AG04449 (cell line): ENCODE results near the gene AFF3.

Experiments used
- CTCF ChIA-PET: fragments of 350-600 bp; formaldehyde crosslinking; extraction: SDS; loops from one replicate; lab custom pipeline; 2021; ENCODE audit warnings: antibody characterized with exemption; lab: Yijun Ruan, JAX
- POLR2A ChIA-PET: fragments of 400-600, 350-600 bp; formaldehyde crosslinking; extraction: SDS; loops from one replicate; lab custom pipeline; 2020; ENCODE audit warnings: antibody characterized with exemption, inconsistent platforms; lab: Yijun Ruan, JAX
- DNase-seq: peaks from one replicate; pipeline ENCODE4 v3.0.0-alpha.2; 2010; ENCODE audit warnings: low read depth, low spot score
- H3K4me3 ChIP-seq: 2 replicates; pipeline ENCODE4 v1.5.1; 2011; ENCODE audit warnings: low read depth, mild to moderate bottlenecking, control low read depth, low read length
- CTCF ChIP-seq: IDR thresholded peaks from one replicate; pipeline ENCODE4 v1.5.1; 2011; ENCODE audit warnings: mild to moderate bottlenecking, moderate library complexity, low read length, control low read depth, inconsistent platforms; ENCODE audit not compliant: insufficient read depth; ENCODE audit errors: missing control alignments

Gene AFF3

DNA sequence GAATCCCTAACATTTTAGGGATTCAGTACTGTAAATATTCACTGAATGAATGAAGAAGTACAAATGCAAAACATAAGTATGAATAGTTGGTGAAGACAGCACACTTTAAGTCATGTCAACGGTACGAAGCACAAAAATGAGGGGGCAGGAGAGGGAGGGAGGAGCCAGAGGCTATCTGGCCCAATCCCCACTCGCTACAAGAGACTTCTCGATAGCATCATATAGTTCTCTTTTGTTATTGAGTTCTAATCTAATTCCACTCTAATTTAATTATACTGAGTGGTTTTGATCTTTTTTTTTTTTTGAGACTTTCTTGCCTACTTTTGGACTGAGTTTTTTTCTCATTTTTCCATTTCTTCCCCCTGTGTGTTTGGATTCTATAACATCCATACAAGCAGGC lies 500.4 kb downstream of the AFF3 start:
- CTCF ChIA-PET, result interaction anchor here (1.8 kb wide), 1 partner anchor 9 kb away, joined by 4 read pairs; no protein-coding TSS in a partner anchor
- no peak overlapping the region for H3K4me3 ChIP-seq
- POLR2A ChIA-PET, result no interaction called here
- DNase-seq, result no peak
- no peak for TF ChIP-seq CTCF

DNA sequence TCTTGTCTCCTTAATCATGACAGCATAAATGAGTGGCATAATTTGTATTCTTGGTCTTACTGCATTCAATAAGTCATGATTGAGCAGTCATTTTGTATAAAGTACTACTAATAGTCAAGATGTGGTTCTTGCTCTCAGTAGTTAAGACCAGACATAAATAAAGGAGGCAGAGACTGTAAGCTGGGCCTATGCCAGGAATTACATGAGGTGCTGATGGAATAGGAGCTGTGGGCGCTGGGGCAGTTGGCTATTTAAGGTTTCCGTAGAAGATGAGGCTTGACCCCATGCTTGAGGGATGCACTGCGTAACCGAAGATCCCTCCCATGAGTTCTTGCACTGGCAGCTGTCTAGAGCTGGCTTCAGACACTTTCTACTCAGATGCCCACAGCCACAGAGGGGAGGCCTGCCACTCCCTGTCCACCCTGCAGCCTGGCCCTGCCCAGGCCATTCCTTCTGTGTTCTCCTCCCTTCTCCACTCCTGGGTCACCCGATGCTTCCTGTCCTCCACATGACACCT lies 501.7 kb downstream of the AFF3 start:
- TF ChIP-seq CTCF, result no peak
- no peak overlapping the region for H3K4me3 ChIP-seq
- ChIA-PET POLR2A (no interaction called here), CTCF (interaction anchor here (1.3 to 1.8 kb wide), 2 partner anchors 8 to 15 kb away, joined by 3 to 4 read pairs; no protein-coding TSS in a partner anchor)
- DNase-seq, result no peak

DNA sequence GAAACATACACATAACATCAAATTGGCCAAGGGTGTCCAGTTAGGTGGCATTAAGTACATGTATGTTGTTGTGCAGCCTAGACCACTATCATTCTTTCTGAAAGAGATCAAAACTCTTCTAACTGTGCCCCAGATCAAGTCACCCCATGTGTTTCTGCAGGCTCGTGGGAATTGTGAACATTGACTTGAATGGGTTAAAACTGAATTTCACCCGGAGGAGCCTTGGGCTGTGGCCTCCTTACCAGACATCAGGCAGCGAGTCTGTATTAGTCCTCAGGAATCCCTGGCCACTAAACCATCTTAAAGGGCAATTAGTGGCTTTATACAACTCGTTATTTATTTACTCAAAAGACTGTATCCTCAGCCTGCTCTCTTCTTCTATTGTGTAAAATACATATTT lies 503.6 kb downstream of the AFF3 start:
- DNase-seq, result no peak
- ChIA-PET POLR2A (no interaction called here), CTCF (no interaction called here)
- no peak overlapping the region for H3K4me3 ChIP-seq
- TF ChIP-seq CTCF, result no peak

DNA sequence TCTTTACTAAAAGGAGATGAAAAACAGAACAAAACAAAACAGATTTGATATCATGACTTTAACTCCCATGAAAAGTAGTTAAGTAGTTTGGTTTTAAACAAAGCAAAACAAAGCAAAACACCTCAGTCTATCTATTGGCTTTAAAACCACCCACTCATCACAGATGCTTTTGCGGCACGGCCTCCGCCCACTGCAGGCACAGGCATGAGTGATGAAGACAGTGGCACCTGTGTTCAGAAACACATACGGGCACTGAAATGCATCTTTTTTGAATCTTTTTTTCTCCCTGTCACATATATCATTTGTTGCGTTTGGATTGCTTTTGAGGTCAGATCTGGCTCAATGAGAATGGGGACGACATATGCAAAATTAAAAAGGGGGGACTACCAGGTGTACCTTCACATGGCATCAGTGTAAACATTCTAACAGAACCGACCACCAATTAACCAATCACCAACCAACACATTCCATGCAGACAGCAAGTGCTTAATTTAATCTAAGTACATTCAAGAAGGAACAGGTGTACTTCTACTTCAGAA lies 505.2 kb downstream of the AFF3 start:
- POLR2A ChIA-PET, result no interaction called here
- TF ChIP-seq CTCF, result no peak
- CTCF ChIA-PET, result no interaction called here
- DNase-seq, result no peak
- H3K4me3 ChIP-seq, result no peak overlapping the region

DNA sequence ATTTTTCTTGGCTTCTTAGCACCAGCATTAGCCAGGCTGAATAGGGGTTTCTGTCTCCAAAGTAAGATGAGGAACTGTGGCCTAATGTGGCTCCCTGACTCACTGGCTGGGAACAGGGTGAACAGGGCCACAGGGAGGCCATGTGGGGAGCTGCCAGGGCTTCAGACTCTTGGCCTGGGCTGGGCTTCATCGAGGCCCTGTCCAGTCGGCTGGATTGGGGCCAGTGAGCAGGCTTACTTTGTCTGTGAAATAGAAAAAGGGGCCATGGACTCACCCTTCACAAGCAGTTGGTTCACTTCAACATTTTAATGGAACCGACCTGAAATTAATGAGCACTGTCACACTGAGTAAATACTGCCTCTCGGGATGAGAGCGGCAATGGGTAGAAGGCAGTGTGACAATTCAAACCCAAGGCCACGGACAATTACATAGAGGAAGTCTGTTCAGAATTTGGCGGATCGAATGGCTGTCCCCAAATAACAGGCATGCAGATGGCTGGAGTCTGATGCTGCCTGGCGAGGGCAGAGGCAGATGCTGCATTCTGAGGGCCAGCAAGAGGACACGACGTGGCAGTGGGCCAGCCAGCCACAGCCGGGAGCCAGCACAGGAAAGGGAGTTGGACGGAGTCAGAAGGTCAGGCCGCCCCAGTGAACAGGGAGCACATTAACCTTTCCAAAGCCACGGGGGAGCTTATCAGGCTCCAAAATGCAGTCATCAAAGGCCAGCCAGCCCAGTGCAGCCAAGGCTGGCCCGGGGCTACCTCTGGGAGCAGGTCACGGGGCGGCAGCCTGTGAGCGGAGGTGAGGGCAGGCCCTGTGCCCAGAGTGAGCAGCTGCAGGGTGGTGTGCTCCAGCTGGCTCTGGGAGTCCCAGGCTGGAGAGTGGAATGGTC lies 506.0 kb downstream of the AFF3 start:
- ChIA-PET CTCF (no interaction called here), POLR2A (no interaction called here)
- H3K4me3 ChIP-seq, result no peak overlapping the region
- DNase-seq, result no peak
- no peak for TF ChIP-seq CTCF

DNA sequence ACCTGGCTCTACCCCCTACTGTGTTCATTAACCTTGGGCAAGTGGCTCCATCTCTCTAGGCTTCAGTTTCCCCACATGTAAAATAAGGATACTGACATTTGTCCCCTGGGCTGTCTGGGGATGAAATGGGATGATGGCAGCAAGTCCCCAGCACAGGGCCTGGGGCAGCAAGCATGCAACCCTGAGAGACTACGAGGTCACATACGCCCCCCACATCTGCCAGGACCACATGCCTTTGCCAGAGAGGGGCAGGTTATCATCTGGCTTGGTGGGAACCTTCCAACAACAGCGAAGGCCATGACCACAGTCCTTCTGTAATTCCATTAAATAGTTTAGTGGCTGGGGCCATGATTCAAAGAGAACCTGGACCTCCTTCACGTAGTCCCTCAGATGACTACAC lies 506.7 kb downstream of the AFF3 start:
- ChIA-PET POLR2A (no interaction called here), CTCF (no interaction called here)
- H3K4me3 ChIP-seq, result no peak overlapping the region
- TF ChIP-seq CTCF, result no peak
- DNase-seq, result no peak
